ENCODE data around the gene SP110. TPM values are rescaled to one million over a fixed set of nuclear protein-coding genes. Genes with fewer than 3 reads are reported as not detected.

Gene SP110
- total and polyA plus RNA-seq, 2 of the 8 experiments (the other 6 are each of a cell fraction or from before 2014, with no cell fraction given): 3.1 to 7.1 TPM

- H3K9ac ChIP-seq (replicated peaks in 1 of 4; ENCODE audit: extremely low read depth in 1 of 4, low read depth in 3 of 4, low read length in 3 of 4): no peak overlapping the region
- H2BK120ac ChIP-seq (replicated peaks; ENCODE audit: low read depth, low read length): no peak overlapping the region
- H3K18ac ChIP-seq (ENCODE audit: extremely low read depth, low read length): no peak overlapping the region
- H3K23ac ChIP-seq (ENCODE audit: insufficient read length): no peak overlapping the region
- FAIRE-seq: no peak
- H2AK5ac ChIP-seq (ENCODE audit: low read depth, low read length): no peak overlapping the region
- H3K56ac ChIP-seq (replicated peaks; ENCODE audit: insufficient read length, low read depth, low read length): no peak overlapping the region
- no peak for TF ChIP-seq EP300 (IDR thresholded peaks at IDR 0.05; ENCODE audit: borderline replicate concordance in 1 of 2, low read depth in 2 of 2, low read length in 2 of 2)
- no peak for TF ChIP-seq CTCF (IDR thresholded peaks at IDR 0.05; ENCODE audit: control extremely low read depth in 1 of 3, insufficient read depth in 1 of 3, low read depth in 1 of 3, low read length in 3 of 3)
- TF ChIP-seq SAP30 (IDR thresholded peaks at IDR 0.05; ENCODE audit: insufficient read depth, insufficient replicate concordance, low read length): no peak
- TF ChIP-seq NRF1 (IDR thresholded peaks at IDR 0.05; ENCODE audit: low read depth, low read length): no peak
- TF ChIP-seq MAX (IDR thresholded peaks at IDR 0.05): no peak
- TF ChIP-seq GTF2F1 (IDR thresholded peaks at IDR 0.05; ENCODE audit: borderline replicate concordance, low read depth, low read length): no peak
- no peak for TF ChIP-seq GABPA (IDR thresholded peaks at IDR 0.05; ENCODE audit: borderline replicate concordance, insufficient read depth, low read length)
- TF ChIP-seq KDM4A (IDR thresholded peaks at IDR 0.05; ENCODE audit: low read depth, low read length, severe bottlenecking): no peak
- no peak for TF ChIP-seq EZH2 (IDR thresholded peaks at IDR 0.05; ENCODE audit: low read depth, low read length, severe bottlenecking)
- H2BK20ac ChIP-seq (ENCODE audit: low read length): no peak overlapping the region
- no peak overlapping the region for H3K4me3 ChIP-seq (ENCODE audit: extremely low read depth in 1 of 4, insufficient read depth in 2 of 4, low read depth in 3 of 4, low read length in 4 of 4)
- no peak overlapping the region for H3K27ac ChIP-seq (ENCODE audit: low read depth, low read length)
- H2BK15ac ChIP-seq (ENCODE audit: low read length): no peak overlapping the region
- H3K23me2 ChIP-seq (ENCODE audit: low read depth, low read length): no peaks in the 10 kb centered on the region
- H3K27me3 ChIP-seq (replicated peaks in 1 of 4; ENCODE audit: control insufficient read depth in 3 of 4, extremely low read depth in 1 of 4, insufficient read depth in 3 of 4, low read length in 3 of 4): no peaks in the 10 kb centered on the region
- H3K4me2 ChIP-seq (ENCODE audit: insufficient read depth in 1 of 2, low read depth in 2 of 2, low read length in 2 of 2): no peak overlapping the region
- no peaks in the 10 kb centered on the region for H3K79me2 ChIP-seq (ENCODE audit: control insufficient read depth in 1 of 2, insufficient read depth in 2 of 2, low read length in 2 of 2)
- 0 out of 2 replicates have a peak overlapping the region, but pooled peaks have one; percentile 33 for H2AFZ ChIP-seq (ENCODE audit: low read length)
- H3K14ac ChIP-seq (ENCODE audit: insufficient read length): no peak overlapping the region
- peaks cover 0 to 3% (median 0%) of the 10 kb centered on the region in 4 experiments; a peak in 1 of 7 replicates for H3K4me1 ChIP-seq (replicated peaks in 1 of 4; ENCODE audit: control insufficient read depth in 3 of 4, insufficient read depth in 4 of 4, low read length in 3 of 4)
- H2BK5ac ChIP-seq (ENCODE audit: low read depth, low read length): no peak overlapping the region
- no peak overlapping the region for H4K91ac ChIP-seq (replicated peaks; ENCODE audit: insufficient read length, low read length)
- H4K8ac ChIP-seq (ENCODE audit: extremely low read depth, insufficient read depth, low read length): no peak overlapping the region
- H3K4ac ChIP-seq (replicated peaks; ENCODE audit: insufficient read length, low read depth, low read length): no peak overlapping the region
- POLR2A ChIA-PET (ENCODE audit: partially characterized antibody): no interaction called here
- H3K79me1 ChIP-seq (ENCODE audit: low read depth, low read length): no peaks in the 10 kb centered on the region
- no peaks in the 10 kb centered on the region; a peak in 1 of 4 replicates for H3K9me3 ChIP-seq (ENCODE audit: insufficient read depth in 2 of 2, low read depth in 1 of 2, low read length in 1 of 2)
- DNase-seq (ENCODE audit: low read depth in 1 of 2, low spot score in 2 of 2): no peak
- H4K5ac ChIP-seq (ENCODE audit: insufficient read length, low read depth, low read length): no peak overlapping the region
- CTCF ChIA-PET (ENCODE audit: partially characterized antibody): no interaction called here
- H2BK12ac ChIP-seq (ENCODE audit: low read depth, low read length): no peak overlapping the region
- no peaks in the 10 kb centered on the region for H4K20me1 ChIP-seq (replicated peaks in 1 of 2; ENCODE audit: control insufficient read depth in 1 of 2, insufficient read depth in 2 of 2, low read length in 2 of 2)
- no peaks in the 10 kb centered on the region; a peak in 1 of 8 replicates for H3K36me3 ChIP-seq (ENCODE audit: control insufficient read depth in 2 of 4, insufficient read depth in 4 of 4, low read length in 3 of 4)
- WGBS, 2 experiments (ENCODE audit: extremely low coverage in 1 of 2, insufficient coverage in 1 of 2, insufficient read length in 1 of 2, insufficient replicate concordance in 2 of 2, low coverage in 1 of 2, low lambda C conversion rate in 2 of 2, missing lambda C conversion rate in 1 of 2): 92% methylated on average over 3 of the region's 3 CpGs; no CpG with 5 or more reads in 1 of the 2 experiments
Observed at GRCh38 chr2:230234845-230235244, 15.1 kb upstream of the SP110 start.
